ENCODE results near the gene SLIT1.

SLIT1 gene

DNA sequence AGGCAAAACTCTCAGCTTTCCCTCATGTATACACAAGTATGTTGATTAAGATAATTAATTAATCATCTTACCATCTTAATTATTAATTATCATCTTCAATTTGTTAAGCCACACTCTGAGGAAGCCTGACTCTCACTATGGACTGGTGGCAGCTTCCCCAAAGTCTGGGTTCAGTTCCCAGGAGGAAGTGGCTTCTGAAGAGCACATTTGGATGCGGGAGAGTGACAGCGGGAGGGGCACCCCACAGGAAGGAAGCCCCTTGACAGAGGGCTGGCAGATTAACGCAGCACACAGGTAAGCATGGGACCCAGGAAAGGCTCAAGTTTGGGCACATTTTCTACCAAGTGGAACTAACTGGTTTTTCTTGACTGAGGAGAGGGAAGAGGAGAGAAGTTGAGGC, 13.4 kb upstream of the SLIT1 start:
- no peak for DNase-seq

DNA sequence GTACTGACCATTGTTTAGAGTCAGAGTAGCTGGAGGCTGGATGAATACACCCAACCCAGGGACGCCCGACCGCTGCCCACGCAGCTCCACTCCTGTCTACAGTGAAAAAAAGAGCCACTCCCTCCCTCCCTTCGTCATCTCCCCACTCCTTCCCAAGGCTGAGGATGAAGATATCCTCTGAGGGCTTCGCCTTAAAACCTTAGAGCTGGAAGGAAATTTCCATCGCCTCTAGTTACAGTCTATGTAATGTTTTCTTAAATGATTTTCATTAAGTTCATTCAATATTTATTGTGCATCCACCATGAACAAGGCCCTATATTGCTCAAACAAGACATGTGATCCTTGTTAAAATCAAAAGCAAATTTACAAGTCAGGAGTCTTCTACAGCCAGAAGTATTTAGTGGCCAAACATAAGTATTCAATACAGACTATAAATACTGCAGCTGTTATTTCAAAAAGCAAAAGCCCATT, 11.3 kb upstream of the SLIT1 start:
- no peak for DNase-seq

DNA sequence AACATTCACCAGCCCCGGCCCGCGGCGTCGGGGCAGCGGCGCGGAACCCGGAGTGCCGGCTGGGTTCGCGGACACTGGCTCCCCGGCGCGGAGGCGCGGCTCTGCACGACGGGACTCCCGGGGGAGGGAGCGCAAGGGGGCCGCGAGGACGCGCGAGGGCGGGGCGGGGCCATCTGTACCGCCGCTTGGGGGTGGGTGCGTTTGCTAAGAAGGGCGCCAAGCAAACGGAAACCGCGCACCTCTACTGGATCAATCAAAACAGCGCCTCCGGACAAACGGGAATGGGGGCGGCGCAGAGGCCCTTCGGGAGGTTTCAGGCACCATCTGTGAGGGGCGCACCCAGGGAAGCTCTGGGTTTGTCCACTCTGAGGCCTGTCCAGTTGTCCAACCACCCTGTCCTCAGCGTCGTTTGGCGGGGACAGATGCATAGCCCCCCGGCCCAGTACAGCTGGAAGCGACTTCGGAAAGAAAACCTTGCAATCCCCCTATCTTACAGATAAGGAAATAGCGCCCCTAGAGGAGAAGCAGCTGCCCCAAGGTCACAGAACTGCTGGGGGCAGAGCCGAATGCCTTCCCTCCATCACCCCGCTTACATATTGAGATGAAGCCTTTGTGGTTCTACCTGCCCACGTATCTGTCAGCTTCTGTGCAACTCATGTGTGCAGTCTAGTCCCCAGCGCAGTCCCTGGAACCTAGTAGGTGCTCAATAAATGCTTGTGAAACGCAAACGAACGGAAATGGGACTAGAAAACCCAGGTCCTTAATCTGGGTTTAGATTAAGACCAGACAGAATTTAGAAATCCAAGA, 10.7 kb upstream of the SLIT1 start:
- DNase-seq = peak; percentile 59 to 65

GRCh38 chr10:97195706-97196222, 10.0 kb upstream of the SLIT1 start:
- no peak for DNase-seq

DNA sequence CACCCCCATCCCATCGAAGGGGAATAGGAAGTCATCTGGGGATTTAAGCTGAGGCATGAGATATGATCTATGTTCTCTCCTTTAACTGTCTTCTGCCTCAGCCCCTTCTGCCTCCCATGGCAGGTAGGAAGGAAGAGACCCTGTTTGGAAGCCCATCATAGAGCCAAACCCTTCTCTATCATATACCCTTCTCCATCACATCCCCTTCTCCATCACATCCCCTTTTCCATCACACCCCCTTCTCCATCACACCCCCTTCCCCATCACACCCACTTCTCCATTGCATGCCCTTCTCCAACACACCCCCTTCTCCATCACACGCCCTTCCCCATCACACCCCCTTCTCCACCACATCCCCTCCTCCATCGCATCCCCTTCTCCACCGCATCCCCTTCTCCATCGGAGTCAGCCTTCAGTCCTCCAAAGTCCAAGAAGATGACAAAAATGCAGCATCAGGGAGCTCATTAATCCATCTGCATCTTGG, 7.2 kb upstream of the SLIT1 start:
- DNase-seq = no peak

- no peak for DNase-seq
Measured at GRCh38 chr10:97190450-97190849, 4.7 kb upstream of the SLIT1 start.

GRCh38 chr10:97188261-97188711, 2.5 kb upstream of the SLIT1 start:
- no peak for DNase-seq

GRCh38 chr10:97186911-97187310, 1.2 kb upstream of the SLIT1 start:
- no peak for DNase-seq

- DNase-seq = no peak
Measured at GRCh38 chr10:97184971-97185325, 811 bp downstream of the SLIT1 start.

DNA sequence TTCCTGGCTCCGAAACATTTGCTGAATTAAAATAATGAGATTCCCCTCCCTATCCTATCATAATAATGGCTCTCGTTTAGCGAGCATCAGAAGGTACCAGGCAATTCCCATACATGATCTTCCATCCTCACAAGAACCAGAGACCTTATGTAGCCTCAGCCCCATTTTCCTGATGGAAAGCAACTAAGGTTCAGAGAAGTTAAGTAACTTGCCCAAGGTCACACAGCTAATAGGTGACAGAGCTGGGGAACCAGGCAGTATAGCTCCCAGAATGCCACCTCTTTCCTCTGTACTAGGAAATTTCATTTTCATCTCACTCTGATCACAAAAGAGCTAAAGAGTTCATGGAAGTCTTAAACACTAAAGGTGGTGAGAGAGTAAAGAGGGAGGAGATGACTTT, 2.4 kb downstream of the SLIT1 start:
- no peak for DNase-seq

DNA sequence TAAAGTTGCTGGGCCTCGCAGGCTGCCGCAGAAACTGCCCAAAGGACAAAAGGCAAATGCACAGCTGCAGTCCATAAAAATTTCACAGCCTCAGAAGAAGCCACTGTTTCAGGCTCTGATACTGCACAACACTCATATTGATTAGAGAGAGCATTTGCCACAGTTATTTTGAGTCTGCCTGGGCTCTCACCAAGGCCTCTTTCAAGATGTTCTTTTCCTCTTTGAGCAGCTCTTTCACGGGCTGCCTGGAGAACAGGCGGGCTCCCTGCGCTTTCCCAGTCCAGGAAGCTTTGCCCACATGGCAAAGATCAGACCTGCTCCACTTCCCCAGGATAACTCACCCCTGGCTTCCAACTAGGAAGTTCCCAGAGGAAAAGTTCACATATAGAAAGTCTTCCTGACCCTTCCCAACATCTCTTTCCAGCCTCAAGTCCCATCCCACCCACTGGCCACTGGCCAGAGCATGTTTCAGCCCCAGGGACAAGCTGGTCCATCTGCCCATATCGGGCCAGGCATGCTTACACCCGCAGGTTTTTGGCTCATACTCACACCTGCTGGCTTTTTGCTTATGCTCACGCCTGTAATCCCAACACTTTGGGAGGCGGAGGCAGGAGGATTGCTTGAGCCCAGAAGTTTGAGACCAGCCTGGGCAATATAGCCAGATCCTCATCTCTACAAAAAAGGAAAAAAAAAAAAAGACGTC, 3.3 kb downstream of the SLIT1 start:
- DNase-seq = no peak

DNA sequence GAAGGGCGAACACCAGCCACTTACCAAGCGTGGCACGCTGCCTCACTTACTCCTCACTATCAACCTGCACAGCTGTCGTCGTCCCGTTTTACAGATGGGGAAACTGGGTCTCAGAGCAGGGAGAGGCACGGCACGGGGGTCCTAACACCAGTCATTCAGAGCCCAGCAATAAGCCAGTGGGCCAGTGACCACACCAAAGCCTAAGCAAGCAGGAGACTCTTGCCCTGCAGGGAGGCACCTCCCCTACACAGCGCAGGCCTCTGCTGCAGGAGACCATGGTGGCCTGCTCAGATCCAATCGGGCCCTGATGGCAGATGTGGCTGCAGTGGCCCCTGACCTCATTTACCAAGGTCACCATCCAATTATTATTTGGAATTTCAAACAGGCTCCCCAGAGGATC, 4.8 kb downstream of the SLIT1 start:
- no peak for DNase-seq

DNA sequence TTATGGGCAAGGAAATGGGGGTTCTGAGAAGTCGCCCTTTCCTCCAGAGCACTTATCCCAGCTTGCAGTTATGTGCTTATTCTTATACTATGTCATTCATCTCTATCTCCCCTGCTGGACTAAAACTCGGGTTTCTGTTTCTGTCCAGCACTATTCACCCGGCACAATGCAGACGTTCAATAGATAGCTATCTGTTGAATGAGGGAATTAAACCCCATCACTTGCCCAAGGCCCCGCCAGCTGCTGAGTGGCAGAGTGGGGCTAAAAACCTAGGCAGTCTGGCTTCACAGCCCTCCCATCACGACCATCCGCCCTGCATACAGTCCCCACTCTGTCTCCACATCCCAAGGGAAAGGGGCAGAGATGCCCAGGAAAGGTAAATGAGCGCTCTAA, 5.4 kb downstream of the SLIT1 start:
- DNase-seq = no peak

DNA sequence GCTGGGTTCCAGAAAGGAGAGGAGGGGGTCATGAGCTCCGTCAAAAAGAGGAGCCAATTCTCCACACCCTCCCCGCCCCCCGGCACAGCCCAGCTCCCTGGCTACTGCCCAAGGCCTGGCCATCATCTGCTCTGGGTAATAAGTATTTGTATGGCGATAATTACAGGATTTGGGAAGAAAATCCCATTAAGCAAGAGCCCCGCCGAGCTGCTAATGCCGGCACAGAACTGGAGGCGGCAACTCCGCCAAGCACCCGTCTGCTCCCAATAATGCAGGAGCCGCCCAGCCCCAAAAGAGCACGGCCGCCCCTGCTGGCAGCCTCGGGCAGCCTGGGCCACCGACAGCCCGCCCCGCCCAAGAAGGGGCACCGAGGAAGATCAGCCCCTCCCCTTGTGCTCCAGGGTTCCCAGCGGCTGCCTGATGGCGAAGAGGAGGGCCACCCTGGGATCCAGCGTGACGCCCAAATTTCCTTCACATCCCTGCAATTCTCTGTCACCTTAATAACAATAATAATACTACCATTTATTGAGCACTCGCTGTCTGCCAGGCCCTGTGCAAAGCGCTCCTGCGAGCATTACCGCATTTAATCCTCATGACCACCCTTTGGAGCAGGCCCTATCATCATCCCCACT, 5.9 kb downstream of the SLIT1 start:
- no peak for DNase-seq

DNA sequence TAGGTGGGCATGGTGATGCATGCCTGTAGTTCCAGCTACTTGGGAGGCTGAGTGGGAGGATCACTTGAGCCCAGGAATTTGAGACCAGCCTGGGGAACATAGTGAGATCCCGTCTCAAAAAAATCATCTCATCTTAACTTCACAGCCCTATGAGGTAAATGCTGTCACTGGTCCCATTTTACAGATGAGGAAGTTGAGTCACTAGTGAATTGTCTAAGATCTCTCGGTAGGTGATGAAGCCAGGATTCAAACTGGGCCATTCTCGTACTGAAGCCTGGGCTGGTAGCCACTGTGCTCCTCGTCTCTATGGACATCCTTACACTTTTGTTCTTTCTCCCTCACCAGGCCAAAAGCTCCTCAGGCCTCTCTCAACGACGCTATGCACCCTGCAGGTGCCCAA, 6.4 kb downstream of the SLIT1 start:
- DNase-seq = no peak

GRCh38 chr10:97178074-97178473, 7.7 kb downstream of the SLIT1 start:
- no peak for DNase-seq

DNA sequence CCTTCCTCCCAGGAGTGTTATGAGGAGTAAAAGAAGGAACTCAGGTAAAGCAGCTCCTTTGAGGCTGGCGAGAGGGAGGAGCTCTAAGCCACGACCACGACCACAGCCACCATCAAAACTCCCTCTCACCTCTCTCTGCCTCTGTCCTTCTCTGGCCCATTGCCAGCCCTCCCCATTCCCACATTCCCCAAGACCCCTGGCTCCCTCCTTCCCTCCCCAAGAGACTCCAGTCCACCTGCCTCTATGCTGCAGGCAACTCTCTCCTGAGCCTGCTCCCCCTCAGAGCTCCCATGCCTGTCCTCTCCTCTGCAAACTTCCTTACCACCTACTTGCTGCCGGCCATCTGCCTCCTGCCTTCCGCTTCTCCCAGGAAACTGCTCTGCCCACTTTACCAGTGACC, 9.5 kb downstream of the SLIT1 start:
- DNase-seq = no peak

DNA sequence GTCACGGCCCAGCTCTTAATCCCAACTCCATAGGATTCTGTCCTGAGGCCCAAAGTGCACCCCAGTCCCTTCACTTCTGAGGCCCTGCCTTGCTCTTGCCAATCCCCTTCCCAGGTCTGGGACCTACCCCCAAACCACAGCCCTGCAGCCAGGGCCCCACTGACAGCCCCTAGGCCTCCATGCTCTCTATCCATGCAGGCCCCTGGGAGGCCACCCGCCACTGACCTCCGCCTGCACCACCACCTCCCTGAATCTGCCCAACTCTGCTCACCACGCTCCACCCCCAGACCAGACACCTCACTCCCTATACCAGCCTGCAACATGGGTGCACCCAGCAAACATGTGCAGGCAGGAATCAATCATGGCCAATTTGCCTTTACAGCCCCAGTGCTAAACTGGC, 10.2 kb downstream of the SLIT1 start:
- no peak for DNase-seq

GRCh38 chr10:97174941-97175340, 10.8 kb downstream of the SLIT1 start:
- no peak for DNase-seq

GRCh38 chr10:97174276-97174775, 11.4 kb downstream of the SLIT1 start:
- no peak for DNase-seq

DNA sequence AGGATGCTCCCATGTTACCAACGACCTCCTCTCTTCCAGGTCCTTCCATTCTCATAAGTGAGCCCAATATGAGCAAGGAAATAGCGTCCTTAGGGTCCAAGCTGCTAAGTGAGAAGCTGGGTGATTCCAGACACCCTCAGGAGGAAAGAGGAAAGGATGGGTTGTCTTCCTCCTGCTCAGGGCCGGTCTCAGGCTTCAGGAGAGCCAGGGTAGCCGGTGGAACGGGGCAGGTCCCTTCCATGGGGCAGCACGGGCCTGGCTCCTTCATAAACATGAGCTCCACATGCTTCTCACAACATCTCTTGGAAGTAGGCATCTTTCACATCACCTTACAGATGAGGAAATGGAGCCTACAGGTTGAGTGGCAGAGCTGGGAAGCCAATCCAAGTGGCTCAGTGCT, 12.7 kb downstream of the SLIT1 start:
- no peak for DNase-seq

DNA sequence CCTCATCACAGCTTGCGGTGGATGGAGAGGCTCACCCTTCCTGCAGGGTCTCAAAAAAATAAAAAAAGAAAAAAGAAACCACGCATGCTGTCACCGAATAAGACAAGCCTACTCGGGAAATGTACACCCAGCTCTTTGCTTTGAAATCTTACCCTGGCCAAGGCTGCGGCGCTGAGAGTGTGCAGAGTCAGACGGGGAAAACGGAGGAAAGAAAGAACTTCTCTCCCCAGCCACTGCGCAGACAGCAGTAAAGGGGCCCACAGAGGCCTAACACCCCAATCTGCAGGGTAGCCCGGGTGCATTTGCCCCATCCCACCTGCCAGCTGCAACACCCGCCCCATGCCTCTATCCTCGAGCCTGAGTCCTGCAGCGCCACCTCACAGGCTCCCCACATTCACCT, 14.8 kb downstream of the SLIT1 start:
- no peak for DNase-seq

GRCh38 chr10:97169911-97170693, 15.7 kb downstream of the SLIT1 start:
- no peak for DNase-seq

All from NCI-H1930 (cell line).